Neural progenitor cell (in vitro differentiated cells): ENCODE measurements around the gene L1TD1. TPM values are rescaled to one million over a fixed set of nuclear protein-coding genes. Genes with fewer than 3 reads are reported as not detected.
A peak's percentile ranks its signal among the peaks of the same experiment; 100 is the strongest.
"Not testable (repeated sequence)": the region's sequence is repeated elsewhere in the genome, so short reads cannot be mapped to it uniquely, and the experiment has no call there.

Experiments used
- DNase-seq: peaks from one replicate; pipeline ENCODE4 v3.0.0-alpha.2; 2016; ENCODE audit warnings: low spot score
- H2AFZ ChIP-seq: fragments of 200-600 bp; sonication (generic); replicated peaks from 2 replicates; pipeline ENCODE4 v1.6.1; 2016; ENCODE audit warnings: antibody characterized with exemption
- H3F3A ChIP-seq: fragments of 200-600 bp; sonication (generic); 2 replicates; pipeline ENCODE4 v1.6.1; 2016; ENCODE audit warnings: antibody characterized with exemption, low read depth
- H3K27ac ChIP-seq: fragments of 200-600 bp; sonication (generic); 2 replicates; pipeline ENCODE4 v1.5.1; 2016; ENCODE audit warnings: mild to moderate bottlenecking
- H3K27me3 ChIP-seq: fragments of 200-600 bp; sonication (generic); 2 replicates; pipeline ENCODE4 v1.6.1; 2016; ENCODE audit warnings: mild to moderate bottlenecking, moderate library complexity
- H3K36me3 ChIP-seq: fragments of 200-600 bp; sonication (generic); 2 replicates; pipeline ENCODE4 v1.5.1; 2016
- H3K4me1 ChIP-seq: fragments of 200-600 bp; sonication (generic); 2 replicates; pipeline ENCODE4 v1.6.1; 2016; ENCODE audit warnings: mixed run types
- H3K4me2 ChIP-seq: fragments of 200-600 bp; sonication (generic); 2 replicates; pipeline ENCODE4 v1.6.1; 2016
- H3K4me3 ChIP-seq: fragments of 200-600 bp; sonication (generic); 2 replicates; pipeline ENCODE4 v1.5.1; 2016
- H3K79me2 ChIP-seq: fragments of 200-600 bp; sonication (generic); 2 replicates; pipeline ENCODE4 v1.6.1; 2016; ENCODE audit warnings: low read depth
- H3K9ac ChIP-seq: fragments of 200-600 bp; sonication (generic); 2 replicates; pipeline ENCODE4 v1.6.1; 2016
- H3K9me3 ChIP-seq: fragments of 200-600 bp; sonication (generic); 2 replicates; pipeline ENCODE4 v1.5.1; 2016; ENCODE audit warnings: low read depth
- H4K20me1 ChIP-seq: fragments of 200-600 bp; sonication (generic); 2 replicates; pipeline ENCODE4 v1.6.1; 2016; ENCODE audit warnings: low read depth
- H3K27ac Mint-ChIP-seq: 3 replicates; pipeline ENCODE4 v1.8.0; 2021; ENCODE audit warnings: mixed read lengths
- H3K27me3 Mint-ChIP-seq: 2 replicates; pipeline ENCODE4 v1.8.0; 2022; ENCODE audit warnings: low read depth, mild to moderate bottlenecking, inconsistent platforms, moderate library complexity, mixed read lengths; ENCODE audit not compliant: insufficient read depth
- H3K36me3 Mint-ChIP-seq: 3 replicates; pipeline ENCODE4 v1.8.0; 2021; ENCODE audit warnings: mixed read lengths
- H3K4me1 Mint-ChIP-seq: 3 replicates; pipeline ENCODE4 v1.8.0; 2021; ENCODE audit warnings: mixed read lengths
- H3K4me3 Mint-ChIP-seq: 3 replicates; pipeline ENCODE4 v1.8.0; 2021; ENCODE audit warnings: mild to moderate bottlenecking, moderate library complexity, mixed read lengths
- H3K9me3 Mint-ChIP-seq: 3 replicates; pipeline ENCODE4 v1.8.0; 2020; ENCODE audit warnings: mixed read lengths
- CTCF ChIP-seq: fragments of 200-600 bp; sonication (generic); IDR thresholded peaks from 2 replicates; pipeline ENCODE4 v1.5.1; 2017; ENCODE audit warnings: antibody characterized with exemption, mild to moderate bottlenecking
- EZH2 ChIP-seq: fragments of 200-600 bp; sonication (generic); IDR thresholded peaks from 2 replicates; pipeline ENCODE4 v1.6.1; 2017; ENCODE audit warnings: antibody characterized with exemption, mild to moderate bottlenecking, moderate library complexity
- EZH2phosphoT487 ChIP-seq: fragments of 200-600 bp; sonication (generic); IDR thresholded peaks from 2 replicates; pipeline ENCODE4 v1.6.1; 2017; ENCODE audit warnings: antibody characterized with exemption
- total RNA-seq: library from RNA; depleted of rRNA; stranded (reverse); fragments of >200 nt; gene quantifications from 2 replicates; pipeline ENCODE4 v1.2.3, GENCODE V29; 2015; ENCODE audit warnings: low replicate concordance

L1TD1 gene
- total RNA-seq, 1 donor from 2014 or later: 15.4 TPM

- H3K4me1 Mint-ChIP-seq: peaks cover 26% of the 10 kb centered on the region
- H3K4me3 Mint-ChIP-seq: not testable (repeated sequence)
- peaks cover 41% of the 10 kb centered on the region for H3F3A ChIP-seq
Measured at GRCh38 chr1:62183164-62184020, 11.3 kb upstream of the L1TD1 start.

GRCh38 chr1:62184336-62184735, 10.3 kb upstream of the L1TD1 start:
- Mint-ChIP-seq H3K36me3 (no peaks in the 10 kb centered on the region), H3K4me1 (peaks cover 26% of the 10 kb centered on the region), H3K9me3 (no peaks in the 10 kb centered on the region), H3K4me3 (no peak overlapping the region), H3K27me3 (peaks cover 2% of the 10 kb centered on the region), H3K27ac (no peak overlapping the region)
- peaks cover 44% of the 10 kb centered on the region for H3K4me1 ChIP-seq
- H3K9ac ChIP-seq: no peak overlapping the region
- no peak overlapping the region for H3K27ac ChIP-seq
- no peak overlapping the region for H2AFZ ChIP-seq
- no peaks in the 10 kb centered on the region for H4K20me1 ChIP-seq
- H3K27me3 ChIP-seq: no peaks in the 10 kb centered on the region
- peaks cover 41% of the 10 kb centered on the region for H3F3A ChIP-seq
- no peaks in the 10 kb centered on the region for H3K9me3 ChIP-seq
- no peaks in the 10 kb centered on the region for H3K36me3 ChIP-seq
- H3K79me2 ChIP-seq: no peaks in the 10 kb centered on the region
- TF ChIP-seq CTCF (no peak), EZH2phosphoT487 (no peak), EZH2 (no peak)
- no peak for DNase-seq
- H3K4me3 ChIP-seq: no peak overlapping the region
- H3K4me2 ChIP-seq: no peak overlapping the region

More at GRCh38 chr1:62183164-62184020, 11.3 kb upstream of the L1TD1 start:
- peak; percentile 15 for DNase-seq
- H3K79me2 ChIP-seq, H3K9me3 ChIP-seq, H4K20me1 ChIP-seq, H3K9ac ChIP-seq, H3K27me3 ChIP-seq, H3K27me3 Mint-ChIP-seq, H3K9me3 Mint-ChIP-seq, H3K36me3 ChIP-seq, H3K36me3 Mint-ChIP-seq: not testable (repeated sequence)
- Histone ChIP-seq H2AFZ (peak overlapping the region; percentile 53), H3K27ac (peak overlapping the region; percentile 79), H3K4me3 (peak overlapping the region; percentile 19), H3K4me1 (peaks cover 54% of the 10 kb centered on the region), H3K4me2 (peak overlapping the region; percentile 66)
- H3K27ac Mint-ChIP-seq: peak overlapping the region; percentile 72

GRCh38 chr1:62185233-62185632, 9.4 kb upstream of the L1TD1 start:
- DNase-seq, H3K27ac Mint-ChIP-seq, H2AFZ ChIP-seq: not testable (repeated sequence)

GRCh38 chr1:62185677-62186076, 9.0 kb upstream of the L1TD1 start:
- Histone ChIP-seq H3K36me3 (no peaks in the 10 kb centered on the region), H3K27me3 (no peaks in the 10 kb centered on the region), H3K4me3 (no peak overlapping the region), H4K20me1 (no peaks in the 10 kb centered on the region), H2AFZ (no peak overlapping the region), H3K4me1 (peaks cover 36% of the 10 kb centered on the region), H3K79me2 (no peaks in the 10 kb centered on the region), H3K4me2 (no peak overlapping the region), H3K9ac (no peak overlapping the region), H3F3A (peaks cover 33% of the 10 kb centered on the region), H3K9me3 (no peaks in the 10 kb centered on the region), H3K27ac (no peak overlapping the region)
- no peak for TF ChIP-seq EZH2
- no peak for TF ChIP-seq EZH2phosphoT487
- TF ChIP-seq CTCF: no peak
- Mint-ChIP-seq H3K4me3 (no peak overlapping the region), H3K4me1 (peaks cover 26% of the 10 kb centered on the region), H3K27ac (no peak overlapping the region), H3K36me3 (no peaks in the 10 kb centered on the region), H3K27me3 (peaks cover 2% of the 10 kb centered on the region), H3K9me3 (no peaks in the 10 kb centered on the region)
- DNase-seq: no peak

More at GRCh38 chr1:62185233-62185632, 9.4 kb upstream of the L1TD1 start:
- H3F3A ChIP-seq: peaks cover 38% of the 10 kb centered on the region
- H3K4me2 ChIP-seq, H3K27me3 Mint-ChIP-seq, H3K4me3 Mint-ChIP-seq, H3K27ac ChIP-seq, H3K36me3 Mint-ChIP-seq, H3K4me3 ChIP-seq, H3K9me3 ChIP-seq, H3K9me3 Mint-ChIP-seq, H3K27me3 ChIP-seq, H3K9ac ChIP-seq, H4K20me1 ChIP-seq, H3K79me2 ChIP-seq, H3K36me3 ChIP-seq: not testable (repeated sequence)
- peaks cover 26% of the 10 kb centered on the region for H3K4me1 Mint-ChIP-seq
- peaks cover 41% of the 10 kb centered on the region for H3K4me1 ChIP-seq
